ENCODE measurements around the gene NXPE1.

Gene NXPE1

GRCh38 chr11:114511538-114511937, 48.1 kb downstream of the NXPE1 start:
- Histone ChIP-seq H3K4me3 (replicated peaks; ENCODE audit: insufficient read depth, low read length) (no peak overlapping the region), H3K27me3 (ENCODE audit: insufficient read depth, poor library complexity, severe bottlenecking) (peaks cover 5% of the 10 kb centered on the region), H3K27ac (replicated peaks) (no peak overlapping the region)
- DNase-seq (ENCODE audit: low read depth in 1 of 2, low spot score in 1 of 2): no peak
- TF ChIP-seq GABPA (IDR thresholded peaks at IDR 0.05; ENCODE audit: low read depth): no peak
- no peak for TF ChIP-seq REST (IDR thresholded peaks at IDR 0.05; ENCODE audit: insufficient replicate concordance, low read depth)
- no peak for TF ChIP-seq SPI1 (IDR thresholded peaks at IDR 0.05; ENCODE audit: borderline replicate concordance, low read depth)
- no peak for TF ChIP-seq POLR2AphosphoS5 (IDR thresholded peaks at IDR 0.05; ENCODE audit: low read depth)

- TF ChIP-seq SPI1 (IDR thresholded peaks at IDR 0.05; ENCODE audit: borderline replicate concordance, low read depth) (no peak), POLR2AphosphoS5 (IDR thresholded peaks at IDR 0.05; ENCODE audit: low read depth) (no peak)
- H3K4me3 ChIP-seq (replicated peaks; ENCODE audit: insufficient read depth, low read length): no peak overlapping the region
- H3K27ac ChIP-seq (replicated peaks): no peak overlapping the region
- H3K27me3 ChIP-seq (ENCODE audit: insufficient read depth, poor library complexity, severe bottlenecking): peaks cover 5% of the 10 kb centered on the region
- no peak for DNase-seq (ENCODE audit: low read depth in 1 of 2, low spot score in 1 of 2)
These were observed 48.6 kb downstream of the NXPE1 start for GRCh38 chr11:114511079-114511478.

GRCh38 chr11:114501901-114502300, 57.8 kb downstream of the NXPE1 start:
- no peak overlapping the region for H3K27ac ChIP-seq (replicated peaks)
- H3K27me3 ChIP-seq (ENCODE audit: insufficient read depth, poor library complexity, severe bottlenecking): no peaks in the 10 kb centered on the region
- H3K4me3 ChIP-seq (replicated peaks; ENCODE audit: insufficient read depth, low read length): no peak overlapping the region
- DNase-seq (ENCODE audit: low read depth in 1 of 2, low spot score in 1 of 2): no peak
- no peak for TF ChIP-seq REST (IDR thresholded peaks at IDR 0.05; ENCODE audit: insufficient replicate concordance, low read depth)
- TF ChIP-seq POLR2AphosphoS5 (IDR thresholded peaks at IDR 0.05; ENCODE audit: low read depth): no peak
- TF ChIP-seq GABPA (IDR thresholded peaks at IDR 0.05; ENCODE audit: low read depth): no peak
- TF ChIP-seq CTCF (IDR thresholded peaks at IDR 0.05; ENCODE audit: insufficient read depth, low read length): no peak
- TF ChIP-seq SPI1 (IDR thresholded peaks at IDR 0.05; ENCODE audit: borderline replicate concordance, low read depth): no peak

- TF ChIP-seq REST (IDR thresholded peaks at IDR 0.05; ENCODE audit: insufficient replicate concordance, low read depth) (no peak), CTCF (IDR thresholded peaks at IDR 0.05; ENCODE audit: insufficient read depth, low read length) (no peak), GABPA (IDR thresholded peaks at IDR 0.05; ENCODE audit: low read depth) (no peak)
- Histone ChIP-seq H3K4me3 (replicated peaks; ENCODE audit: insufficient read depth, low read length) (no peak overlapping the region), H3K27me3 (ENCODE audit: insufficient read depth, poor library complexity, severe bottlenecking) (no peaks in the 10 kb centered on the region), H3K27ac (replicated peaks) (no peak overlapping the region)
- DNase-seq (ENCODE audit: low read depth in 1 of 2, low spot score in 1 of 2): no peak
These were observed 59.9 kb downstream of the NXPE1 start for GRCh38 chr11:114499756-114500155.

Measured in HL-60 (cell line).